HL-60/S4 (cell line): Measurements from ENCODE around the gene TMEM167B.

Source experiments
- in situ Hi-C: fragments of 300-500 bp; cut with MboI; formaldehyde crosslinking; loops from 2 replicates; pipeline ENCODE4 v1.14.3; 2022; ENCODE audit warnings: low sequenced_read_pairs

Gene TMEM167B

DNA sequence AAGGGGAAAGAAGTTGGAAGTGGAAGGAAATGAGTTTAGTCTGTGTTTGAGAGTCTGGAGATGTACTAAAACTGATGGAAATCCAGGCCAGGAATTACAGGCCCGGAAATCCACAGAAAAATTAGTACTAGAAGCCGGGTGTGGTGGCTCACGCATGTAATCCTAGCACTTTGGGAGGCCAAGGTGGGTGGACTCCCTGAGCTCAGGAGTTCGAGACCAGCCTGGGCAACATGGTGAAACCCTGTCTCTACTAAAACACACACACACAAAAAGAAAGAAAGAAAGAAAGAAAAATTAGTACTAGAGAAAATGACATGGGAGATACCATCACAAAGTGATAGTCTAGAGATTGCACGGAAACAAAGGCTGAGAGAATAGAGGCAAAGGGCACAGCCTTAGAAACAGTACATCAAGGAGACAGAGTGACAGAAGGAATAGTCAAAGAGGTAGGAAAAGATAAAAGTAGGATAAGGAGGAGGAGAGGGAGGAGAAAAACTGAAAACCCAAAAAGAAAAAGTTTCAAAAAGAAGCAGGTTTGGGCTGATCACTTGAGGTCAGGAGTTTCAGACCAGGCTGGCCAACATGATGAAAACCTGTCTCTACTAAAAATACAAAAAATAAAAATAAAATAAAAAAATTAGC lies 10.0 kb upstream of the TMEM167B start:
- in situ Hi-C loops, result no loop called here

DNA sequence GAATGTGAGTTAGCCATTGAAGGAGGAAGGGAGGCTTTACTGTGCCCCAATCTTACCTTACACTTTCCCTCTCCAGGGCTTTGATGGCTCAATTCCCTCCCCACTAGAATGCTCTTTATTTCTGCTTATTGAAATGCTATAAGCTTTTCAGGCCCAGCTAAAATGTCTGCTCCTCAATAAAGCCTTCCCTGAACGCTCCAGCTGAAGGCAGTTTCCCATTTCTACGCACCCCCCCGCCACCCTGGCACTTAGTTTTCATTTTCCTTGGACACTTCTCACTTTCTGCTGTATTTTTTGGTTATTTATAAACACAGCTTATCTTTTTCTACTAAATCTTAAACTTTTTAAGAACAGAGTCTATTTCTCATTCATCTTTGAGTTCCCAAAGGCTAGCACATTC lies 7.1 kb upstream of the TMEM167B start:
- in situ Hi-C loops, result no loop called here

DNA sequence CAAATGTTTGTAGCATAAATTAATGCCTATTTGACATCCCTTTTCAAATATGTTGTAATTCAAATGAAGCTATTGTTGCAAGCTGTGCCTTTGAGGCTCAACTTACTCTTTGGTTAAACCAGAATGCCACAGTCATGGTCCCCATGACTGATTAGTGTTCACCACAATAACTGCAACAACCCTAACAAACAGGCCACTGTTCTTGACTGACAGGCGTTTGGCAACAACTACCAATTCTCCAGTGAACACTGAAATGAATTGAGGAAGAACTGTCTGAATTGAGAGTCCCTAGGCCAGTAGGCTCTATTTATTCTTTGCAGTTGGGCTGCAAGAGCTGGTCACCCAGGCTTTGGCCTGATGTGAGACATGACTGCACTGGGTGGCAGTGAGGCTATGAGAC lies 6.6 kb upstream of the TMEM167B start:
- in situ Hi-C loops, result no loop called here

DNA sequence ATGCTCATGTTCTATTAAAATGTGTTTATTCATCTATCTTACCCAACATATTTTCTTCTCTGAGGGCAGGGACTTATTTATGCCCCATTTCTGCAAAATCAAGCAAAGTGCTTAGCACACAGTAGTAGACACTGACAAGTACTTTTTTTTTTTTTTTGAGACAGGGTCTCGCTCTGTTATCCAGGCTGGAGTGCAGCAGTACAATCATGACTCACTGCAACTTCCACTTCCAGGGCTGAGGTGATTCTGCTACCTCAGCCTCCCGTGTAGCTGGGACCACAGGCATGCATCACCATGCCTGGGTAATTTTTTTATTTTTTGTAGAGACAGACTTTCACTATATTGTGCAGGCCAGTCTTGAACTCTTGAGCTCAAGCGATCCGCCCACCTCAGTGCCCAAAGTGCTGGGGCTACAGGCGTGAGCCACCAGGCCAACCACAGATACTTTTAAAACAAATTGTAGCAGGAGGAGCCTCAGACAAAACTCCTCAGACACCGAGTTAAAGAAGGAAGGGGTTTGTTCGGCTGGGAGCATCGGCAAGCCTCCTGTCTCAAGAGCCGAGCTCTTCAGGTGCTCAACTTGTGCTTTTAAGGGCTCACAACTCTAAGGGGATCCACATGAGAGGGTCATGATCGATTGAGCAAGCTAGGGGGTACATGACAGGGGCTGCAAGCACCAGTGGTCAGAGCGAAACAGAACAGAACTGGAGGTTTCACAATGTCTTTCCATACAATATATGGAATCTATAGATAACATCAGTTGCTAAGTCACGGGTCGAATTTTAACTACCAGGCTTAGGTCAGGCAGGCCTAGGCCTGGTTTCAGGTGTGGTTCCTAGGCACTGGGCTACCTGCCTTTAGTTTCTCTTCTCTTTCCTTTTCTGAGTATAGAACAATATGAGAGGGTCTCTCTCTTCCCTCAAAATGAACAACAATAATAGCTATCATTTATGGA lies 5.7 kb upstream of the TMEM167B start:
- in situ Hi-C loops, result no loop called here

DNA sequence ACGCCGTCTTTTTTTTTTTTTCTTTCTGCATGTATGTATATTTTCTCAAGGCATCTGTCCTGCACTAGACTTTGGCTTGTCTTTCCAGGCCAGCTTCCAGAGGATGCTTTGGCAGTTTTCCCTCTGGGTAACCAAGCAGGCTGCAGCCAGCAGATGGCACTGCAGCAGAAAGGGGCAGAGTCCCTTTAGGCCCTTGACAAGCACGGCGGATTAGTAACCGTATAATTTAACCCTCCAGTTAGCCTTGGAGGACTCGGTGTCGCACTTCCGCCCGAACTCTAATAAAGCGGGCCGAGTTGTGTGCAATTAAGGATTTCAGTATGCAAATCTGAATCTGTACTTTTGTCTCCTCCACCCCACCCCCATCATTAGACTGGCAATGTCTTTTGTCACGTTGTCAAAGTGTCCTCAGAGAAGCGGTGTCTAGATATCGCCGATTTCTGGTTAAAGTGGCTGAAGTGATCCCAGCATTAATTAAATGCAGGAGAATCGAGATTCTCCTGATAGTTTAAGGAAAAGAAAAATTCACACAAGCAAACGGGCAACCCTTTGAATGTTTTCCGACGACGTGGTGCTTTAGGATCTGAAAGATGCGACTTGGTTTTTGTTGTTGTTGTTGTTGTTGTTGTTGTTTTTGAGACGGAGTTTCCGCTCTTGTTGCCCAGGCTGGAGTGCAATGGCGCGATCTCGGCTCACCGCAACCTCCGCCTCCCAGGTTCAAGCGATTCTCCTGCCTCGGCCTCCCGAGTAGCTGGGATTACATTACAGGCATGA lies 1.1 kb upstream of the TMEM167B start:
- in situ Hi-C loops, result no loop called here

DNA sequence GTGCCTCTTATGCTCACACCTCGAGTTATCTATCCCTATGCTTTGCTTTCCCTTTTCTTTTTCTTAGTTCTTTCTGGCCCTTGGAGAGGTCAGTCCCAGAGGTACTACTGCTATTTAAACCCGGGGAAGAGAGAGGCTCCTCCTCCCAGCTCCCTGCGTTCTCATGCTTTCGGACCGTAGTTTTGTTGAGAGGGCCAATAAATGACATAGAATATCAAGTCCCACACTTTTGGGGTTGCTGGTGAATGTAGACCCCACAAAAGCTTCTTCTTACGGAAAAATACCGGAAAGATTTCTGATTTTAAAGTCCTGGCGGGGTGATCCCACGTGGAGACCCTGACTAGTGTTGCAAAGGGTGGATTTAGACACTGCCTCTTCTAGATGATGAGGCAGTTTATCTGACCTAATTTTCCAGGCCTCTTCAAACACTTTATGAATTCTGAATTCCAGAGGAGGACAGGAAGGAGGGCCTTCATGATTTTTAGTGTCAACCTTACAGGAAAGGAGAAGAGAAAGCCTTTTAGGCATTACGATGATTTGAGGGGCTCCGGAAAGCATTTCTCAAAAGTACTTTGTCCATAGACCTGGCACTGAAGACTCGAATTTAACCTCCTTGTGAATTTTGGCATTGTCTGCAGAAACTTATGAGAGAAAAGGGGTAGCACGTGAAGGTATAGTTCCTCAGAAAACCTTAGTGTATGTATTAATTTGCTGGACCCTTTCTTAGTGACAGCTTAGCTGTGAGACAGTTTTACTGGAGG lies 694 bp downstream of the TMEM167B start:
- in situ Hi-C loops, result no loop called here

DNA sequence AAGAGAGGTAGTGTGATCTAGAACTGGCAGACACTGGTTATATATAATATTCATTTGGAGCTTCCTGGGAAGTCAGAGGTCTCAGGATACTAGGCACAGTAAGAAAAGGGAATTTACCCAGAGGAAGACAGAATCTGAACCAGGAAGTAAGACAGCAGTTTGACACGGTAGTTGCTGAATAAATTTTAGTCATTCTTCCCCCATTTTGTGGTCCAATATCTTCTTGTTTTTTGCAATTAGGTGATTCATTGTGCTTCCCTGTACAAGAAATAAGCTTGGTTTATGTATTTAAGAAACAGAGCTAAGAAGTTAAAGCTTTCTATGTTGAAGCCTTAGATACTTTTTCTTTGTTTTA lies 1.3 kb downstream of the TMEM167B start:
- in situ Hi-C loops, result no loop called here

DNA sequence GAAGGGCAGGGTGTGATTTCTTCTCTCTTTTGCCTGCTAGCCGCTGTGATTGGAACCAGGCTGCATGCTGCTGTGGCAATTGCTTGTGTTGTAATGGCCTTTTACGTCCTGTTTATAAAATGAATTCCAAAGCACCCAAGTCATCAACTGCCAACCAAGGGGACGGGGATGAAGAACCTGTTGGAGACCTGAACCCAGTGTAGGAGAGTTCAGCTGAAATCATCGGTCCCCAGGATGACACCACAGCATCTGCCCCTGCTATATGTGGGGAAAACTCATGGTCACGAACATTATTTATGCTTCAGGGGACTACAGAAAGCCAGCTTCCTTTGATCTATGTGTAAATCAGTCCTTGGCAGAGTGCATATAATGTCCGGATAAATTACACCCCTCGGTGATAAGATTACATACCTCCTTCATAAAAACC lies 3.8 kb downstream of the TMEM167B start:
- in situ Hi-C loops, result no loop called here

DNA sequence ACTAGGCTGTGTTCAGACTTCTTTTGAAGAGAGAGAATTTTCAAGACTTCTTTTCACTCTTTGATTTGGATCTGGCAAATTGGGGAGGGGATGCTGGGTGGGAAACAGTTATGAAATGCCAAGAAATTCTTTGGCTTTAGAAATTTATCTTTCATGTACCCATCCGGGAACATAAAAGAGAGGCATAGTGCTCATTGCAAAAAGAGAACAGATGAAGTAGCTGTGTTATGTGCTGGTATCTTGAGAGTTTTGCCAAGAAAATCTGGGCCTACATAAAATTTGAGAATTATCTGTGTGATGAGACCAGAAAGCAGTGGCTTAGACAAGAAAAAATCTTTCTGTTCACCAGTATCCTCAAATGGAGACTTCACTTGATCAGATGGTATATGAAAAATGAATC lies 4.3 kb downstream of the TMEM167B start:
- in situ Hi-C loops, result no loop called here

DNA sequence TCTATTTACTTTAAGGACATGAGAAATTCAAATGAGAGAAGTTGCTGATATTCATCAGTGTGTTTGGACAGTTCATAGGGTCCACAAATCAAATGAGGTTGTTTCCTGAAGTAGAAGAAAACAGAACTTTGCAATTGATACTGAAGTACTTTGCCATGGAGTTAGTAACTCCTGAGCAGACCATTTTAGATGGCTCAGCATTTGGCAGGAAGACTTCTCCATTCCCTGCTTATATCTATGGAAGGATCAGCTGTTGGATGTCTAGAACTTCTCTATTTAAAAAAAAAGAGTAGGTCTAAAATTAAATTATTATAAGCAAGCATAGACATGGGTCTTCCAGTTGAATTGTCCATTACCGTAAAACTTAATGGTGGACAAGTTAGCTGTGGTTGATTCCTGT lies 5.1 kb downstream of the TMEM167B start:
- in situ Hi-C loops, result no loop called here

DNA sequence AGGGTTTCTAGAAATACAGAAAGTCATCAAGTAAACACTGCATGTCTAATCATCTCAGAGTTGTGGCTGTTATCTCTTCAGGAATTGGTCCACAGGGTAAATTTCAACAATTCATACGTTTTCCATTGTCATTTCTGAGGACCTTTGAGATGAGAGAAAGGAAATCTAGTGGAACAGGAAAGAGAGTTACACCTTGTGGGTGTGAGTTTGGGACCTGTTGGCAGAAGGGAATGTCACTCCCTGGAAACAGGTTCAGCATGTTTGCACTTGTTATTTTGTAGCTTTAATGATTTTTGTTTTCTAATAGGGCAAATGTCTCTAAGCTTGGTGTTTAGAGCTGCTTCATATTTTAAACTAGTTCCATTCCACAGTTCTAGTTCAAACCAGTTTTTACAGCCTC lies 5.6 kb downstream of the TMEM167B start:
- in situ Hi-C loops, result no loop called here

DNA sequence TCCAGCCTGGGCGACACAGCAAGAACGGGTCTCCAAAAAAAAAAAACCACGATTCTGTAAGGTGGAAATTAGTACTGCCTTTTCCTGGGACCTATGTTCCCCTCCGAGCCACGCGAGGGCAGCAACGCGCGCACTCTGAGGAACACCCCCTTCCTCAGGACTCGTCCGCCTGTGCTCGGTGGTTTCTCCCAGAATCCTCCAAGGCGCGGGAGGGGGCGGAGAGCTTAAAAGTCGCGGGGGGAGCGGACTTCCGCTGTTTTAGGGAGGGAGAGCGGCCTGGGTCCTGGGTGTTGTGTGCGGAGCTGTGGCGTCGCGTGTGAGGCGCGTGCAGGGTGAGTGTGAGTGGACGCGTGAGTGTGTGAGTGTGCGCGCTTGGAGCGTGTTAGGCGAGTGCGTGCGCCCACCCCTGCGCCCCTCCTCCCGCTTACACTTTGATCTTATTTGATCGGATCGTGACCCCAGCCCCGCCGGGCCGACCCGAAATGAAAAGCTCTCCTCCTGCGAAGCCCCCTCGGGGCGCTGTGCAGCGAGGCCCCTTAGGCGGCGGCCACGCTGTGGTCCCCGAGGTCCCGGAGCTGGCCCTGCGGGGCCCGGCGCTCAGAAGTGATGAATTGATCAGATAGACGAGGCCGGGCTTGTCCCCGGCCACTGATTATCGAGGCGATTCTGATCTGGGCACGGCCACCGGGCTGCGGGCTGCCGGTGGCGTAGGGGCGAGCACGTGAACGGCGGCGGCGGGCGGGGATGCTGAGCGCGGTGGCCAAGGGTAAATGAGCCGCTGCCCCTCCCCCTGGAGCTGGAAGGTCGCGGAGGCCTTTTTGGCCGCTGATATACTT lies 9.6 kb downstream of the TMEM167B start:
- in situ Hi-C loops, result loop anchor here (25.0 kb wide), 1 partner anchor 588 kb away; no protein-coding TSS in a partner anchor

DNA sequence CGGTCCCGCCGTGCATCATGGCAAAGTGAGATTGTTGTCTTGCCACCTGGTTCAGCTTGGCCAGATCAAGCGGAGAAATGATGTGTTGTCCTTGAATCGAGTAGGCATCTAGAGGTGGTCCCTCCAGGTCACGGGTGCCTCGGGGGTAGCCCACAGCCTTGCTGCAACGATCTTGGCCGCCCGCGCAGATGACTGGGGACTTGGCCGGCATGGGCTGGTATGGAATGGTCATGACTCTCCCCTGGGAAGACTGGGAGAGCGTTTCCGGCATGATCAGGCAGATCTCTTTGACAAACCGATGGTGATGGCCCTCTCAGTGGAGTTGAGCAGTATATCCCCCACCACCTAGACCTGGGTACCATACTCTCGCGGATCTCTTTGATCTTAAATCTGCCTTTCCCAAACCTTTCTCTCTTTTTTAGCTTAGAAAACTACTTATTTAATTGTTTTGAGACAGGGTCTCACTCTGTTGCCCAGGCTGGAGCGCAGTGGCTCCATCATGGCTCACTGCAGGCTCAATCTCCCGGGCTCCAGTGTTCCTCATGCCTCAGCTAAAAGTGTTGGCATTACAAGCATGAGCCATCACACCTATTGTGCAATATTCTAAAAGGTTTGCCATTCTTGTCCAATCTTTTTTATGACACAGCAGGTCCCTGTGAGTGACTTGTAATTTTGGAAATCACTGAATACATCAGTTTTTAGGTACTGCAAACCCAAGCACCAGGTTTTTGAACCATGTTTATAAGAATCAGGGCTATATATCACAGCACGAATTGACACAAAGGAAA lies 14.0 kb downstream of the TMEM167B start:
- in situ Hi-C loops, result loop anchor here (25.0 kb wide), 1 partner anchor 592 kb away; no protein-coding TSS in a partner anchor

DNA sequence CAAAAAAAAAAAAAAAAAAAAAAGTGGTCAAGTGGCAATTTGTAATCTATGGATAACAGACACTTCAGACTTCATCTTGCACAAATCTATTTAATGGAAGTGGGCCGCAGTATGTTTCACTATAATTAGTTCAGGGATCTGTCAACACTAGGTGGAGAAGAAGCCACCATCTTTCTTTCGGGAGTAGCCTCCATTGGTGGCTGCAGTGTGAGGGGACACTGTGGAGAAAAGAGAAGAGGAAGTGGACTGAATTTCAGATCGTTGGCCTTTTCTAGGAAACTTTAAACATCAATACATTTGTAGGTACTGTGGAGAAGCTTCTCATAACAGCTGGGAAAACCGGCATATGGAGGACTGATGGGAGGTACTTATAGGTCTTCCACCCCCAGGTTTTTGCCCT lies 15.3 kb downstream of the TMEM167B start:
- in situ Hi-C loops, result loop anchor here (25.0 kb wide), 1 partner anchor 594 kb away; no protein-coding TSS in a partner anchor

DNA sequence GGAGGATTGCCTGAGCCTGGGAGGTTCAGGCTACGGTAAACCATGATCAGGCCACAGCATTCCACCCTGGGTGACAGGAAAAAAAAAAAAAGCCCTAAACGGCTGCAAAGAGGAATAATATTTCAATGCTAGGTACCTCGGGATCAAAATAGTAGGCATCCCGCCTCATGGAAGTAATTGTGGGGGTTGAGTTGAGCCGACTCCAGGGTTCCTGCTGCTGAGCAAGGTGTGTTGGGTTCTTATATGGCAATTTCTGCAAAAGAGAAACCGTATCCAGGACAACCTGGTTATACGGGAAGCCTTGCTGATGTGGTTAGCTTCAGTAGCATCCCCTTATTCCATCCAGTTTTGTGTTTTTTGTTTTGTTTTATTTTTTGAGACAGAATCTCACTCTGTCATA lies 17.2 kb downstream of the TMEM167B start:
- in situ Hi-C loops, result loop anchor here (25.0 kb wide), 1 partner anchor 595 kb away; no protein-coding TSS in a partner anchor

DNA sequence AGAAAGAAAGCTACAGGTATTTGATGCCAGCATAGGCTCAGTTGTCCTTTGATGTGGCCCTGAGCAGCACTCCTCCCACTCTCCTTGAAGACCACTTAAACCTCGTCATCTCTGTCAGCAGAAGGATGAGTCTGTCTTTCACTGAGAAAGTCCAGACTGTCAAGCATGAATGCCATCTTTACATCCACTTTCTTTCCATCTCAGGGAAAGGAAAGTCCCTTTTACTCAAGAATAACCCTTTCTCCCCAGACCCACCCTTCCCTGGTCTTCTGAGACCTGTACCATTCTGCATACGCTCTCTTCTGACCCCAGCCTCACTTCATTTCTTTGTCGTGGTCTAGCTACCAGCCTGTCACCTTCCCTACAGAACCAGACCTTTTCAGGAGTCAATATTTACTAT lies 19.3 kb downstream of the TMEM167B start:
- in situ Hi-C loops, result loop anchor here (25.0 kb wide), 1 partner anchor 598 kb away; no protein-coding TSS in a partner anchor

DNA sequence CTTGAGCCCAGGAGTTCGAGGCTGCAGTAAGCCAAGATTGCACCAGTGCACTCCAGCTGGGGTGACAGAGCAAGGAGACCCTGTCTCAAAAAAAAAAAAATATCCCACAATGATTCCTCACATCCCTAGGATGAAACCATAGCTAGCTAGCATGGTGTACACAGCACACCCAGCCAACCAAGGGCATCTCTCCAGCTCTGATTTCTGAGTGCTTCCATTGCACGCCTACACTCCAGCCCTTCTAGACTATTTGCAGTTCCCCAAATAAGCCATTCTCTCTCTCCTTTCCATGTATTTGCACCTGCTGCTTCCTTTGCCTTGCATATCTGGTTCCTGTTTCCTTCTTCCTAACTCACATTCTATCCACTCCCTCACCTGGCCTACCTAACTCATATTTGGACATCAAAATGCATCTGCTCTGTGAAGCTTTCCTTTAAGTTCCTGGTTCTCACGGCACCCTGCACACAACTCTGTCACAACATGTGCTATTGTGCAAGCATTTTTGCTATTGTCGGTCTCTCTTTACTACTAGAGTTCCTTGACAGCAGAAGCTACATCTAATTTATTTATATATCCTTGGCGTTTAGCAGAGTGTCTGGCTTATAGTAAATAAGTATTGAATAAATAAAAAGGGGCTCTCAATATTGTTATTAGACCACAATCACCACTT lies 21.0 kb downstream of the TMEM167B start:
- in situ Hi-C loops, result loop anchor here (25.0 kb wide), 1 partner anchor 599 kb away; no protein-coding TSS in a partner anchor

DNA sequence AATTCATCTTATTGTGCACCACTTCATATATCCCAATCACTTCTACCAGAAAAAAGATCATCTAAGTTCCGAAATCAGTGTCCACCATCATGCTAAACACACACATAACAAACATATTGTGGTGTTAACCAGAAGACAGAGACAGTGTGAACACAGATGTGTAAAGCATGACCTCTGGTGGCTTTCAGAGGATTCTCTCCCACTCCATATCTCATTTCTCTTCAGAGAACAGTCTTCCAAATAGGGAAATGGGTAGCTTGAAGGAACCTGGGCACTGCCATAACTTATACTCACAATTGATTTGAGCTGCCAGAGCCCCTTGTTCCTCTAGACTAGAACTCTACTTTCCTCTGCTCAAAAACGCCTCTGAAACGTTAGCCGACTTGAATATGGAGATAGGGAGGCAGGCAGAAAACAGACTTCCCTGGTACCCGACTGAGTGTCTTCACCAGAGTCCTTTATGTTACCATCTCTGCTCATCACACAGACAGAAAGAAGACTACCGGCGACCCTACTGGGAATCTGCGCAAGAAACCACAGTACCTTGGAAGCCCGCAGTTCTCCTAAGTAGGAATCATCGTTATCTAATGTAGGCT lies 21.6 kb downstream of the TMEM167B start:
- in situ Hi-C loops, result loop anchor here (25.0 kb wide), 1 partner anchor 600 kb away; no protein-coding TSS in a partner anchor
